ENCODE results near the gene SOAT2. TPM values are rescaled to one million over a fixed set of nuclear protein-coding genes. Genes with fewer than 3 reads are reported as not detected.

The SOAT2 gene
- total RNA-seq, 1 donor from 2014 or later: 0.74 TPM

GRCh38 chr12:53056901-53057300, 46.4 kb upstream of the SOAT2 start:
- DNase-seq (ENCODE audit: extremely low spot score in 2 of 2): no peak
- no peaks in the 10 kb centered on the region for H3K27me3 ChIP-seq

GRCh38 chr12:53057816-53058500, 45.3 kb upstream of the SOAT2 start:
- no peaks in the 10 kb centered on the region for H3K27me3 ChIP-seq
- no peak for DNase-seq (ENCODE audit: extremely low spot score in 2 of 2)
- no peak overlapping the region for H3K4me3 ChIP-seq
- peaks cover 71% of the 10 kb centered on the region for H3K4me1 ChIP-seq
- intact Hi-C loops (cut with DNase I): no loop called here
- TF ChIP-seq POLR2AphosphoS5 (IDR thresholded peaks at IDR 0.05; ENCODE audit: insufficient read depth in 1 of 2, low read depth in 1 of 2): no peak
- TF ChIP-seq POLR2A (IDR thresholded peaks at IDR 0.05): no peak
- TF ChIP-seq CTCF (IDR thresholded peaks at IDR 0.05): no peak
- H3K36me3 ChIP-seq: peaks cover 0 to 59% of the 10 kb centered on the region in 2 donors
- H3K9me3 ChIP-seq: no peaks in the 10 kb centered on the region
- H3K27ac ChIP-seq: peak overlapping the region; percentile 96

More at GRCh38 chr12:53056901-53057300, 46.4 kb upstream of the SOAT2 start:
- peak overlapping the region; percentile 96 for H3K27ac ChIP-seq
- no peaks in the 10 kb centered on the region for H3K9me3 ChIP-seq
- H3K4me3 ChIP-seq: no peak overlapping the region
- peaks cover 71% of the 10 kb centered on the region for H3K4me1 ChIP-seq
- TF ChIP-seq POLR2AphosphoS5 (IDR thresholded peaks at IDR 0.05; ENCODE audit: insufficient read depth in 1 of 2, low read depth in 1 of 2): no peak
- TF ChIP-seq POLR2A (IDR thresholded peaks at IDR 0.05): no peak
- TF ChIP-seq CTCF (IDR thresholded peaks at IDR 0.05): no peak
- intact Hi-C loops (cut with DNase I): no loop called here
- peaks cover 0 to 54% of the 10 kb centered on the region in 2 donors for H3K36me3 ChIP-seq

GRCh38 chr12:53058674-53059433, 44.4 kb upstream of the SOAT2 start:
- Histone ChIP-seq H3K4me3 (no peak overlapping the region), H3K4me1 (peaks cover 71% of the 10 kb centered on the region), H3K9me3 (no peaks in the 10 kb centered on the region), H3K36me3 (peaks cover 0 to 62% of the 10 kb centered on the region in 2 donors), H3K27me3 (no peaks in the 10 kb centered on the region), H3K27ac (peak overlapping the region; percentile 80)
- DNase-seq (ENCODE audit: extremely low spot score in 2 of 2): no peak
- intact Hi-C loops (cut with DNase I): no loop called here
- TF ChIP-seq POLR2A (IDR thresholded peaks at IDR 0.05) (no peak), POLR2AphosphoS5 (IDR thresholded peaks at IDR 0.05; ENCODE audit: insufficient read depth in 1 of 2, low read depth in 1 of 2) (no peak)

- DNase-seq (ENCODE audit: extremely low spot score in 2 of 2): no peak
- Histone ChIP-seq H3K27me3 (no peaks in the 10 kb centered on the region), H3K4me3 (no peak overlapping the region), H3K9me3 (no peaks in the 10 kb centered on the region), H3K4me1 (peaks cover 69% of the 10 kb centered on the region), H3K27ac (peak overlapping the region; percentile 80), H3K36me3 (peaks cover 0 to 62% of the 10 kb centered on the region in 2 donors)
- intact Hi-C loops (cut with DNase I): loop anchor here (10.0 kb wide), 1 partner anchor 135 kb away; no protein-coding TSS in a partner anchor
- no peak for TF ChIP-seq CTCF (IDR thresholded peaks at IDR 0.05)
- peak in 1 of 2 donors; percentile 44 for TF ChIP-seq POLR2AphosphoS5 (IDR thresholded peaks at IDR 0.05; ENCODE audit: insufficient read depth in 1 of 2, low read depth in 1 of 2)
- no peak for TF ChIP-seq POLR2A (IDR thresholded peaks at IDR 0.05)
These were observed 43.7 kb upstream of the SOAT2 start for GRCh38 chr12:53059434-53060063.

- intact Hi-C loops (cut with DNase I): loop anchor here (10.0 kb wide), 1 partner anchor 135 kb away; no protein-coding TSS in a partner anchor
These were observed 43.1 kb upstream of the SOAT2 start for GRCh38 chr12:53060064-53060720.

More at GRCh38 chr12:53060064-53060720, 43.1 kb upstream of the SOAT2 start:
- Histone ChIP-seq H3K4me1 (peaks cover 69% of the 10 kb centered on the region), H3K4me3 (no peak overlapping the region), H3K27ac (peak overlapping the region; percentile 80), H3K9me3 (no peaks in the 10 kb centered on the region), H3K27me3 (no peaks in the 10 kb centered on the region), H3K36me3 (peaks cover 0 to 64% of the 10 kb centered on the region in 2 donors)
- DNase-seq (ENCODE audit: extremely low spot score in 2 of 2): no peak
- TF ChIP-seq POLR2A (IDR thresholded peaks at IDR 0.05) (no peak), POLR2AphosphoS5 (IDR thresholded peaks at IDR 0.05; ENCODE audit: insufficient read depth in 1 of 2, low read depth in 1 of 2) (peak in 1 of 2 donors; percentile 18)
